PFSK-1 (cell line): ENCODE results near the gene FREM1.

Source experiments
- POLR2AphosphoS5 ChIP-seq: IDR thresholded peaks from 2 replicates; pipeline ENCODE4 v1.6.1; 2012; ENCODE audit warnings: low read depth, mild to moderate bottlenecking, control low read depth, low read length, moderate library complexity
- SIN3A ChIP-seq: IDR thresholded peaks from 2 replicates; pipeline ENCODE4 v1.6.1; 2012; ENCODE audit warnings: mild to moderate bottlenecking, low read length, moderate library complexity, borderline replicate concordance; ENCODE audit not compliant: insufficient read depth
- TAF1 ChIP-seq: IDR thresholded peaks from 2 replicates; pipeline ENCODE4 v1.6.1; 2012; ENCODE audit warnings: low read length, control low read depth, borderline replicate concordance; ENCODE audit not compliant: insufficient read depth

GRCh38 chr9:14868418-14868771 lies 41.8 kb downstream of the FREM1 start:
- TF ChIP-seq POLR2AphosphoS5: no peak
- TF ChIP-seq SIN3A: no peak
- TF ChIP-seq TAF1: no peak
